GM13976 (cell line): ENCODE results near the gene DLGAP4.

Experiments used
- DNase-seq: peaks from one replicate; pipeline ENCODE4 v3.0.0; 2012; ENCODE audit warnings: low spot score
- in situ Hi-C: fragments of 300-500 bp; cut with MboI; formaldehyde crosslinking; loops from one replicate; pipeline ENCODE4 v1.12.0; 2022; ENCODE audit warnings: low sequenced_read_pairs, mixed read lengths, inconsistent platforms; ENCODE audit not compliant: unreplicated experiment
- TF ChIP-seq, protein P1 (sequence below): IDR thresholded peaks from 2 replicates; pipeline ENCODE4 v1.5.1; 2012; ENCODE audit warnings: borderline replicate concordance, mild to moderate bottlenecking; ENCODE audit not compliant: insufficient read depth; ENCODE audit errors: extremely low read depth, missing control alignments, control extremely low read depth

The DLGAP4 gene

DNA sequence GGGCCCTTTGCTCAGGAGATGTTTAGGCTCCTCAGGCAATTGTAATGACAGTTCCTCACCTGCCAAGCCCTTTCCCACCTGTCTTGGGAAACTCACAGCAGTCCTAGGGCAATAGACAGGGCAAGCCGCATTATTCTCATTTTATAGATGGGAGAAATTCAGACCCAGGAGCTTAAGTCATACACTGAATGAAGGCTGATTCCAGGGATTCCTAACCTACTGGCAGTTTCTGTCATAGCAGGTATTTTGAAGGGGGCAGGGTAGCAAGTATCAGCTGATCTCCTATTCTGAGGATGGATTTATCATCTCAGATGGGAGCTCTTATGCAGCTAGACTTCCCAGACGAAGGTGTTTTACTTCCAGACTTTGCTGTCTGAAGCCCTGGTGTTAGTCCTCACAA is 173.8 kb downstream of the DLGAP4 start:
- in situ Hi-C loops: no loop called here
- no peak for DNase-seq
- TF ChIP-seq, protein P1, sequence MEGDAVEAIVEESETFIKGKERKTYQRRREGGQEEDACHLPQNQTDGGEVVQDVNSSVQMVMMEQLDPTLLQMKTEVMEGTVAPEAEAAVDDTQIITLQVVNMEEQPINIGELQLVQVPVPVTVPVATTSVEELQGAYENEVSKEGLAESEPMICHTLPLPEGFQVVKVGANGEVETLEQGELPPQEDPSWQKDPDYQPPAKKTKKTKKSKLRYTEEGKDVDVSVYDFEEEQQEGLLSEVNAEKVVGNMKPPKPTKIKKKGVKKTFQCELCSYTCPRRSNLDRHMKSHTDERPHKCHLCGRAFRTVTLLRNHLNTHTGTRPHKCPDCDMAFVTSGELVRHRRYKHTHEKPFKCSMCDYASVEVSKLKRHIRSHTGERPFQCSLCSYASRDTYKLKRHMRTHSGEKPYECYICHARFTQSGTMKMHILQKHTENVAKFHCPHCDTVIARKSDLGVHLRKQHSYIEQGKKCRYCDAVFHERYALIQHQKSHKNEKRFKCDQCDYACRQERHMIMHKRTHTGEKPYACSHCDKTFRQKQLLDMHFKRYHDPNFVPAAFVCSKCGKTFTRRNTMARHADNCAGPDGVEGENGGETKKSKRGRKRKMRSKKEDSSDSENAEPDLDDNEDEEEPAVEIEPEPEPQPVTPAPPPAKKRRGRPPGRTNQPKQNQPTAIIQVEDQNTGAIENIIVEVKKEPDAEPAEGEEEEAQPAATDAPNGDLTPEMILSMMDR: no peak

GRCh38 chr20:36480456-36481048 is 174.4 kb downstream of the DLGAP4 start:
- TF ChIP-seq, protein P1: no peak
- DNase-seq: no peak
- in situ Hi-C loops: no loop called here

DNA sequence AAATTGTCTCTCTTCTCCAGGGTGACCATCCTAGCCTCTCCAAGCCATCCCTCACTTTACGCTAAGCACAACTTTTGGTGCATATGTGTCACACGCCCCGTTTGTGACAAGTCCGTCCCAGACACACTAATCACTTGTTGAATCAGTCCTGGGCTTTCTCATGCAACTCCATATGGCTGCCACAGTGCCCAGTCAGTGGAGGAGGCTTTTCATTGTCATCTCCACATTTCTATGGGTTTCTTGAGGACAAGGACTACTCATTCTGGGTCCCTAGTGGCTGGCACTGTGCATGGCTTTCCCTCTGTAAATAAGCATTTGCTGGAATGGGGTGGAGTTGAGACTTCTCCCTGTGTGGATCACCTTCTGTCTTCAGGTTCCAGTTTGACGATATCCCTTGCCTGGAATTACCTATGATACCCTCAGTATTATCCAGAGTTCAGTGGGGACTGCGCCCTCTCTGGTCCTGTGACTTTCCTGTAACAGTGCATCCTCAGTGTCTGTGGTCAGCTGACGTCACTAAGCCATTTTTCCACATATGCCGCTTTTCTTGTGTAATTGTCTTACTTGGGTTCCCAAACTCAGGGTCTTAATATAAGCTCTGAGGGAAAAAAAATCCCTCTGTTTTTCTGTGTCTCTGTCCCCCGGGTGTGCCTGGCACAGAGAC is 175.4 kb downstream of the DLGAP4 start:
- TF ChIP-seq, protein P1: no peak
- in situ Hi-C loops: no loop called here
- no peak for DNase-seq

DNA sequence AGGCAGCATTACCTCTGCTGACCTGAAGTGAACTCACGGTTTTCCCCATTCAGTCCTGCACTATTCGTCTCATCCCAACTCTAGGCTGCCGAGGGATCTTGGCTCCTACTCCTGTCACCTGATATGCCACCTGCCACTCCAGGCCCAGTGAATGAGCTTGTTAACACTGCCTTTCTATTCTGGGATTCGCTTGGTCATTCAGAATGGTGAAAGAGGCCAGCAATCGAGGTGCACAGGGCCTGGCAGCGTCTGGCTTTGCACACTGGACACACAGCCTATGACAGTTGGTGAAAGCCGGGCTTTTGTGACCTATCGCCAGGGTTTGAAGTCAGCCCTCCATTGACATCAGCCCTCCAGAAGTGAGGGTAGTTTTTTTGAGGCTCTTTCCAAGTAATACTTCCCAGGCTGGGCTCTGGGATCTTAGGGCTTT is 175.9 kb downstream of the DLGAP4 start:
- no peak for DNase-seq
- TF ChIP-seq, protein P1: no peak
- in situ Hi-C loops: no loop called here

DNA sequence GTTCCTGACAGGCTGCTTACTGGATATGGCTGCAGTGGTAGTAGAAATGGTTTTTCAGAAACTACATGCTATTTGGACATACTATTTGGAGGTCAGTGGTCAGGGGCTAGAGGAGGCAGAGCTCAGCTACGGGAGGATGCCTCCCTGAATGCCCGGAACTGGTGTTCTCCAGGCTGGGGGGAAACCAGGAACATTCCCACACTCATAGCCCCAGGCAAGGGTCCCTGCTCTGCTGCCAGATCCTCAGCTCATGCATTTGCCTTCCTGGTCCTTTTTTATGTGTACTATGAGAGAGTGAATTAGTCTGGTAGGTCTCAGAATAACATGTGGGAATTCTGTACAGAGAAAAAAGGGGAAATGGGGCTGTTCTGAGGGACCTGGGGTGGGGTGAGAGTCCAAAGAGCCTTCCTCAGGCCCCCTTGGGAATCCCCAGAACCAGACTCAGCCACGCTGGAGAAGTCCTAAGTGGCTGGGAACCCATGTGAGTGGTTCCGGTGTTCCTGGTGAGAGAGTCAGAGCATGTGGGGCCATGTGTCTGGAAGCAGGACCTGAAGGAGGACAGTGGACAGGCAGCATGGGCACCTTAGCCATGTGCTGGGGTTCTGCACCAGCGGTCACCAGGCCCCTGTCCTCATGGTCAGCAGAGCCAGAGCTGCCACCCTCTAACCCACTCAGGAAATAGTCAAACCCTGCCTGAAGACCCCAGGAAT is 177.2 kb downstream of the DLGAP4 start:
- no peak for DNase-seq
- in situ Hi-C loops: no loop called here
- TF ChIP-seq, protein P1: no peak

DNA sequence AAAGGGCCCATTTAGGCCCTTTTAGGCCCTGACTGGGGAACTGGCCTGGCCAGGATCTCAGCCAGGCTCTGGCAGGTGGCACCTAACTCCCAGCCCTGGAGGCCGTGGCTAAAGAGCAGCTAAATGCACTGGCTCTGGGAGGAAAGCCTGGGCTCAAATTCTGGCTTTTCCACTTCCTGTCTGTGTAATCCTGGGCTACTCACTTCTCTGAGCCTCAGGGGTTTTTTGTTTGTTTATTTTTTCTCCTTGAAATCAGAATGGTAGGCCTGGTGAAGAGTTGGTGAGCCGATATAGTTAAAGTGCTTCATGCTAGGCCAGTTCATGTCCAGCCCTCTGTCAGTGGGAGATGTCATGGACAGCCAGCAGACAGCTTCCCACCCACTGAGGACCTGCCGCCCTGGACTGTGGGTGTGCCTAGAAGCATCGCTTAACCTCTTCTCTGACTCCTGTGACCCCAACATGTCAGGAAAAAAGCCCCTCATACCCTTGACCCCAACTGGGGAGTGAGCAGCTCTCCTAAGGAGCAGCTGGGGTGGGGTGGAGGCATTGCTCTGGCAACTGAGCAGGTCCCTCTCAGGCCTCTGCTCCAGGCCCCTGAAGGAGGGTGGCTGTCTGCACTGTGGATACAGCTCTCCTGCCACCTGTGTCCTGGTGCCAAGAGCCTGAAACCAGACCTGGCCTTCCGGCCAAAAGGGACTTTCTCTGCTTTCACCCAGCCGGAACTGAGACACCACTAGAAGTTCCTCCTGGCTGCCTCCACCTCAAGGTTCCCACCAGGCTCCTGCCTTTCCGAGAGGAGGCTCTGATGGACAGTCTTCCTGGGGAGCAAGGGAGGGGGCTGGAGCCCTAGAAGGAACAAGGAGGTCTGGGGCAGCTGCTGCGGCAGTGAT is 178.0 kb downstream of the DLGAP4 start:
- TF ChIP-seq, protein P1: no peak
- in situ Hi-C loops: no loop called here

More for the DNA sequence above, 178.0 kb downstream of the DLGAP4 start:
- DNase-seq: no peak
